H1 (cell line): ENCODE measurements around the gene UBE2E3. TPM values are rescaled to one million over a fixed set of nuclear protein-coding genes. Genes with fewer than 3 reads are reported as not detected.

Experiments
- CTCF ChIA-PET: fragments of 300-600 bp; sonication (Branson Sonifier 250); formaldehyde crosslinking; loops from one replicate; lab custom pipeline; 2021; ENCODE audit not compliant: partially characterized antibody; lab: Charles Lee
- POLR2A ChIA-PET: fragments of 300-600 bp; sonication (Branson Sonifier 250); formaldehyde crosslinking; loops from one replicate; lab custom pipeline; 2021; ENCODE audit warnings: inconsistent platforms; ENCODE audit not compliant: partially characterized antibody; lab: Charles Lee
- DNase-seq, 2 experiments: peaks; one replicate each; pipeline versions ENCODE4 v3.0.0 to v3.0.0-alpha.2; 2010 to 2022; ENCODE audit warnings: low spot score in 2 of 2, low read depth in 1 of 2, mixed read lengths in 1 of 2
- FAIRE-seq: peaks from 2 replicates; lab custom pipeline; 2011; peaks lifted over from hg19 to GRCh38; lab: Jason Lieb, UNC
- H2AFZ ChIP-seq: 2 replicates; pipeline ENCODE4 v1.8.1; 2012; ENCODE audit warnings: low read length, inconsistent platforms
- H2AK5ac ChIP-seq: 2 replicates; pipeline ENCODE4 v1.6.1; 2013; ENCODE audit warnings: low read depth, low read length
- H2BK120ac ChIP-seq: replicated peaks from 2 replicates; pipeline ENCODE3; 2013; ENCODE audit warnings: low read depth, low read length, inconsistent platforms
- H2BK12ac ChIP-seq: 2 replicates; pipeline ENCODE4 v1.6.1; 2013; ENCODE audit warnings: low read depth, low read length
- H2BK15ac ChIP-seq: 2 replicates; pipeline ENCODE4 v1.6.1; 2013; ENCODE audit warnings: low read length
- H2BK20ac ChIP-seq: 2 replicates; pipeline ENCODE4 v1.6.1; 2013; ENCODE audit warnings: low read length
- H2BK5ac ChIP-seq: 2 replicates; pipeline ENCODE4 v1.6.1; 2013; ENCODE audit warnings: low read depth, low read length
- H3K14ac ChIP-seq: 2 replicates; pipeline ENCODE4 v1.6.1; 2013; ENCODE audit warnings: inconsistent platforms; ENCODE audit not compliant: insufficient read length
- H3K18ac ChIP-seq: 2 replicates; pipeline ENCODE4 v1.6.1; 2013; ENCODE audit warnings: low read length; ENCODE audit errors: extremely low read depth
- H3K23ac ChIP-seq: 2 replicates; pipeline ENCODE4 v1.6.1; 2013; ENCODE audit warnings: inconsistent platforms; ENCODE audit not compliant: insufficient read length
- H3K23me2 ChIP-seq: 2 replicates; pipeline ENCODE4 v1.6.1; 2013; ENCODE audit warnings: low read depth, low read length
- H3K27ac ChIP-seq: 2 replicates; pipeline ENCODE4 v1.6.1; 2011; ENCODE audit warnings: low read depth, low read length, inconsistent platforms
- H3K27me3 ChIP-seq, 4 experiments: replicated peaks in 1 of 4; 1 replicate in 1 of 4; 2 replicates in 3 of 4; pipeline versions ENCODE4 v1.6.1 to v1.8.1; 2011 to 2013; ENCODE audit warnings: low read length in 3 of 4, mild to moderate bottlenecking in 3 of 4, inconsistent platforms in 2 of 4, mixed read lengths in 2 of 4, moderate library complexity in 1 of 4; ENCODE audit not compliant: control insufficient read depth in 3 of 4, insufficient read depth in 3 of 4; ENCODE audit errors: extremely low read depth in 1 of 4
- H3K36me3 ChIP-seq, 4 experiments: 2 replicates each; pipeline versions ENCODE4 v1.6.1 to v1.8.1; 2011 to 2013; ENCODE audit warnings: mild to moderate bottlenecking in 4 of 4, low read length in 3 of 4, moderate library complexity in 2 of 4, control low read depth in 1 of 4, inconsistent platforms in 1 of 4; ENCODE audit not compliant: insufficient read depth in 4 of 4, control insufficient read depth in 2 of 4
- H3K4ac ChIP-seq: replicated peaks from 2 replicates; pipeline ENCODE3; 2013; ENCODE audit warnings: low read length, low read depth, mixed read lengths, inconsistent platforms; ENCODE audit not compliant: insufficient read length
- H3K4me1 ChIP-seq, 4 experiments: replicated peaks in 1 of 4; 1 replicate in 1 of 4; 2 replicates in 3 of 4; pipeline versions ENCODE4 v1.6.1 to v1.8.1; 2011 to 2013; ENCODE audit warnings: low read length in 3 of 4, inconsistent platforms in 2 of 4, mixed read lengths in 1 of 4; ENCODE audit not compliant: insufficient read depth in 4 of 4, control insufficient read depth in 3 of 4
- H3K4me2 ChIP-seq, 2 experiments: 2 replicates each; pipeline versions ENCODE4 v1.6.1 to v1.8.1; 2011 to 2013; ENCODE audit warnings: low read depth in 2 of 2, low read length in 2 of 2, control low read depth in 1 of 2, inconsistent platforms in 1 of 2, mild to moderate bottlenecking in 1 of 2; ENCODE audit not compliant: insufficient read depth in 1 of 2
- H3K4me3 ChIP-seq, 4 experiments: fragments of 200-600, 300-600 bp in 1 of 4; sonication (generic), shearing (Covaris generic), sonication (Bioruptor Twin) in 1 of 4; 2 replicates each; pipeline versions ENCODE4 v1.5.1 to v1.8.1; 2011 to 2016; ENCODE audit warnings: low read length in 4 of 4, low read depth in 3 of 4, control low read depth in 2 of 4, inconsistent platforms in 2 of 4, mild to moderate bottlenecking in 2 of 4, mixed read lengths in 1 of 4, moderate library complexity in 1 of 4; ENCODE audit not compliant: insufficient read depth in 2 of 4; ENCODE audit errors: extremely low read depth in 1 of 4
- H3K56ac ChIP-seq: replicated peaks from 2 replicates; pipeline ENCODE3; 2013; ENCODE audit warnings: low read depth, mild to moderate bottlenecking, mixed read lengths, low read length, inconsistent platforms; ENCODE audit not compliant: insufficient read length
- H3K79me1 ChIP-seq: 2 replicates; pipeline ENCODE4 v1.6.1; 2013; ENCODE audit warnings: low read depth, low read length, control low read depth
- H3K79me2 ChIP-seq, 2 experiments: 2 replicates each; pipeline versions ENCODE4 v1.6.1 to v1.8.1; 2012 to 2013; ENCODE audit warnings: low read length in 2 of 2, mild to moderate bottlenecking in 2 of 2, inconsistent platforms in 1 of 2; ENCODE audit not compliant: insufficient read depth in 2 of 2, control insufficient read depth in 1 of 2
- H3K9ac ChIP-seq, 4 experiments: replicated peaks in 1 of 4; 1 replicate in 1 of 4; 2 replicates in 3 of 4; pipeline versions ENCODE4 v1.6.1 to v1.8.1; 2011 to 2013; ENCODE audit warnings: low read depth in 3 of 4, low read length in 3 of 4, control low read depth in 2 of 4, mild to moderate bottlenecking in 2 of 4, moderate library complexity in 2 of 4, inconsistent platforms in 1 of 4; ENCODE audit errors: extremely low read depth in 1 of 4
- H3K9me3 ChIP-seq, 2 experiments: 2 replicates each; pipeline versions ENCODE4 v1.6.1 to v1.8.1; 2012 to 2013; ENCODE audit warnings: mild to moderate bottlenecking in 2 of 2, moderate library complexity in 2 of 2, control low read depth in 1 of 2, inconsistent platforms in 1 of 2, low read depth in 1 of 2, low read length in 1 of 2, mixed read lengths in 1 of 2; ENCODE audit not compliant: insufficient read depth in 2 of 2
- H4K20me1 ChIP-seq, 2 experiments: replicated peaks in 1 of 2; 2 replicates each; pipeline versions ENCODE3 to v1.8.1; 2011 to 2013; ENCODE audit warnings: inconsistent platforms in 2 of 2, low read length in 2 of 2, mild to moderate bottlenecking in 1 of 2; ENCODE audit not compliant: insufficient read depth in 2 of 2, control insufficient read depth in 1 of 2
- H4K5ac ChIP-seq: 2 replicates; pipeline ENCODE4 v1.6.1; 2013; ENCODE audit warnings: low read length, low read depth, mixed read lengths, inconsistent platforms; ENCODE audit not compliant: insufficient read length
- H4K8ac ChIP-seq: 2 replicates; pipeline ENCODE4 v1.8.0; 2013; ENCODE audit warnings: mild to moderate bottlenecking, moderate library complexity, low read length, inconsistent platforms; ENCODE audit not compliant: insufficient read depth; ENCODE audit errors: extremely low read depth
- H4K91ac ChIP-seq: replicated peaks from 2 replicates; pipeline ENCODE3; 2013; ENCODE audit warnings: low read length, mixed read lengths, inconsistent platforms; ENCODE audit not compliant: insufficient read length
- BRCA1 ChIP-seq: IDR thresholded peaks from 2 replicates; pipeline ENCODE4 v1.6.1; 2012; ENCODE audit warnings: low read depth, low read length, improper control_type of control experiment
- EP300 ChIP-seq, 2 experiments: IDR thresholded peaks; 1 replicate in 1 of 2; 2 replicates in 1 of 2; pipeline ENCODE4 v1.6.1; 2011 to 2012; ENCODE audit warnings: low read depth in 2 of 2, low read length in 2 of 2, mild to moderate bottlenecking in 2 of 2, borderline replicate concordance in 1 of 2, inconsistent platforms in 1 of 2, moderate library complexity in 1 of 2
- JUND ChIP-seq: IDR thresholded peaks from 2 replicates; pipeline ENCODE4 v1.6.1; 2011; ENCODE audit warnings: mild to moderate bottlenecking, improper control_type of control experiment, low read length
- NRF1 ChIP-seq: IDR thresholded peaks from 2 replicates; pipeline ENCODE4 v1.6.1; 2011; ENCODE audit warnings: mild to moderate bottlenecking, low read depth, low read length, improper control_type of control experiment
- RNF2 ChIP-seq: fragments of 200-900, 300-1000 bp; sonication (generic); IDR thresholded peaks from 2 replicates; pipeline ENCODE4 v1.7.1; 2016; ENCODE audit warnings: borderline replicate concordance, low read depth, mild to moderate bottlenecking, antibody characterized with exemption, low read length; ENCODE audit not compliant: poor library complexity, severe bottlenecking; ENCODE audit errors: missing control alignments
- SIN3A ChIP-seq, 2 experiments: IDR thresholded peaks in 1 of 2; conservative IDR thresholded peaks in 1 of 2; 2 replicates each; pipeline ENCODE4 v1.6.1; 2011 to 2012; ENCODE audit warnings: low read length in 2 of 2, improper control_type of control experiment in 1 of 2, low read depth in 1 of 2, mild to moderate bottlenecking in 1 of 2
- SP2 ChIP-seq: IDR thresholded peaks from 2 replicates; pipeline ENCODE4 v1.6.1; 2012; ENCODE audit warnings: mild to moderate bottlenecking, low read length, inconsistent platforms
- SUZ12 ChIP-seq: fragments of 200-600 bp; sonication (generic); IDR thresholded peaks from 2 replicates; pipeline ENCODE4 v1.6.1; 2012; ENCODE audit warnings: mild to moderate bottlenecking, inconsistent platforms, low read length, moderate library complexity, mixed read lengths
- TAF1 ChIP-seq: IDR thresholded peaks from 2 replicates; pipeline ENCODE4 v1.6.1; 2011; ENCODE audit warnings: mild to moderate bottlenecking, low read depth, low read length
- ZNF274 ChIP-seq: IDR thresholded peaks from 2 replicates; pipeline ENCODE4 v1.7.0; 2012; ENCODE audit warnings: low read length, borderline replicate concordance; ENCODE audit errors: extremely low read depth
- WGBS, 2 experiments: shearing (Covaris generic) in 1 of 2; methylation state at CpG; one replicate each; pipeline versions ENCODE4 v1.1.6 to v1.1.7; 2013 to 2015; ENCODE audit warnings: low lambda C conversion rate in 2 of 2, mixed read lengths in 2 of 2, inconsistent platforms in 1 of 2, low coverage in 1 of 2, missing lambda C conversion rate in 1 of 2; ENCODE audit not compliant: insufficient replicate concordance in 2 of 2, insufficient coverage in 1 of 2, insufficient read length in 1 of 2; ENCODE audit errors: extremely low coverage in 1 of 2, missing lambda C conversion rate in 1 of 2; 5-methylcytosine and 5-hydroxymethylcytosine counted together
- polyA plus RNA-seq, 7 experiments: library from polyadenylated mRNA; depleted of rRNA in 3 of 7; stranded (reverse) in 5 of 7; unstranded in 2 of 7; fragments of >200 nt in 5 of 7; fragments of 200-250 nt in 2 of 7; gene quantifications; 1 replicate in 5 of 7; 2 replicates in 1 of 7; 4 replicates in 1 of 7; pipeline versions ENCODE4 v1.2.1 to v1.2.3, GENCODE V29; 2011 to 2013; ENCODE audit warnings: missing spikeins in 2 of 7, mixed read lengths in 2 of 7
- total RNA-seq: library from RNA; stranded (reverse); fragmentation: NEBNext Ultra II Directional; extraction: Animal tissue kit (Norgen Biotek cat#: 25700); gene quantifications from 2 replicates; pipeline ENCODE4 v1.2.1, GENCODE V29; 2021
- TF ChIP-seq, protein P1 (sequence below): IDR thresholded peaks from 2 replicates; pipeline ENCODE4 v1.6.1; 2011; ENCODE audit warnings: low read length, improper control_type of control experiment
- TF ChIP-seq, protein P2 (sequence below): IDR thresholded peaks from 2 replicates; pipeline ENCODE4 v1.6.1; 2012; ENCODE audit warnings: inconsistent platforms

Gene UBE2E3
- total and polyA plus RNA-seq, 2 of the 8 experiments (the other 6 are each of a cell fraction or from before 2014, with no cell fraction given): 106 to 132 TPM

DNA sequence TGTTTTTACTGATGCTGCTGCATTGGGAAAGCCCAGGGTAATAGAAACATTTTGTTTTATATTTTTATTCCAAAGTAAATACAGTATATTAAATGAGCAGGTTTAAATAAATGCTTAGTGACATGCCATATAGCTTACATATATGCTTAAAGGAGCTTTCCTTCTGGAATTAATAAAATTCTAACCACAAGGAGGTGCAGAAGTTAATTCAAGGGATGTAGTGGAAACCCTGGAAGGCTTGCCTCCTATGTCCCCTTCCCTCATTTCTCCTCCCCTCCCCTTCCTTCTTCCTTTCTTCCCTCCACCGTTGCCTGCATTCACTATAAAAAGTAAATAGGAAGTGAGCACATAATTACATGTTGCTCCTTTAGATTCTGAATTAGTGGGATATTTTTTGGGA lies 96.3 kb downstream of the UBE2E3 start:
- no peak overlapping the region for H3K56ac ChIP-seq
- TF ChIP-seq RNF2 (no peak), SIN3A (conservative IDR thresholded peaks at IDR 0.05 in 1 of 2, IDR thresholded peaks at IDR 0.05 in 1 of 2; ENCODE audit: low read depth in 1 of 2, low read length in 2 of 2) (no peak), EP300 (IDR thresholded peaks at IDR 0.05; ENCODE audit: borderline replicate concordance in 1 of 2, low read depth in 2 of 2, low read length in 2 of 2) (no peak), JUND (no peak), NRF1 (no peak), SUZ12 (no peak), BRCA1 (no peak), SP2 (no peak), TAF1 (no peak), ZNF274 (no peak)
- TF ChIP-seq, protein P1, sequence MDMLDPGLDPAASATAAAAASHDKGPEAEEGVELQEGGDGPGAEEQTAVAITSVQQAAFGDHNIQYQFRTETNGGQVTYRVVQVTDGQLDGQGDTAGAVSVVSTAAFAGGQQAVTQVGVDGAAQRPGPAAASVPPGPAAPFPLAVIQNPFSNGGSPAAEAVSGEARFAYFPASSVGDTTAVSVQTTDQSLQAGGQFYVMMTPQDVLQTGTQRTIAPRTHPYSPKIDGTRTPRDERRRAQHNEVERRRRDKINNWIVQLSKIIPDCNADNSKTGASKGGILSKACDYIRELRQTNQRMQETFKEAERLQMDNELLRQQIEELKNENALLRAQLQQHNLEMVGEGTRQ: no peak
- TF ChIP-seq, protein P2, sequence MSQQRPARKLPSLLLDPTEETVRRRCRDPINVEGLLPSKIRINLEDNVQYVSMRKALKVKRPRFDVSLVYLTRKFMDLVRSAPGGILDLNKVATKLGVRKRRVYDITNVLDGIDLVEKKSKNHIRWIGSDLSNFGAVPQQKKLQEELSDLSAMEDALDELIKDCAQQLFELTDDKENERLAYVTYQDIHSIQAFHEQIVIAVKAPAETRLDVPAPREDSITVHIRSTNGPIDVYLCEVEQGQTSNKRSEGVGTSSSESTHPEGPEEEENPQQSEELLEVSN: no peak

More for the DNA sequence above, 96.3 kb downstream of the UBE2E3 start:
- no peak overlapping the region for H3K4ac ChIP-seq
- H3K4me1 ChIP-seq: no peaks in the 10 kb centered on the region
- H2BK15ac ChIP-seq: no peak overlapping the region
- H3K4me2 ChIP-seq: no peak overlapping the region
- H3K9me3 ChIP-seq: no peaks in the 10 kb centered on the region
- no peak overlapping the region for H2BK12ac ChIP-seq
- no peaks in the 10 kb centered on the region for H4K20me1 ChIP-seq
- H2BK5ac ChIP-seq: no peak overlapping the region
- DNase-seq (no peak), FAIRE-seq (no peak)
- no peak overlapping the region for H3K27ac ChIP-seq
- no peak overlapping the region for H4K5ac ChIP-seq
- WGBS, 2 experiments: 67% methylated on average over 1 of the region's 1 CpG; no CpG with 5 or more reads in 1 of the 2 experiments
- no peak overlapping the region for H3K18ac ChIP-seq
- H2AFZ ChIP-seq: no peak overlapping the region
- H4K8ac ChIP-seq: no peak overlapping the region
- H3K79me1 ChIP-seq: no peaks in the 10 kb centered on the region
- ChIA-PET CTCF (interaction anchor here (0.7 to 1.7 kb wide), 8 partner anchors 10 to 639 kb away, joined by 3 to 6 read pairs (median 3); no protein-coding TSS in a partner anchor), POLR2A (no interaction called here)
- no peak overlapping the region for H2BK20ac ChIP-seq
- H3K79me2 ChIP-seq: no peaks in the 10 kb centered on the region; a peak in 1 of 4 replicates
- no peaks in the 10 kb centered on the region for H3K36me3 ChIP-seq
- no peaks in the 10 kb centered on the region for H3K23me2 ChIP-seq
- H3K9ac ChIP-seq: no peak overlapping the region
- H4K91ac ChIP-seq: no peak overlapping the region
- no peak overlapping the region for H2BK120ac ChIP-seq
- H3K4me3 ChIP-seq: no peak overlapping the region
- no peaks in the 10 kb centered on the region for H3K27me3 ChIP-seq
- no peak overlapping the region for H3K14ac ChIP-seq
- H2AK5ac ChIP-seq: no peak overlapping the region
- no peak overlapping the region for H3K23ac ChIP-seq
